ENCODE measurements around the gene PACS1.

Gene PACS1

DNA sequence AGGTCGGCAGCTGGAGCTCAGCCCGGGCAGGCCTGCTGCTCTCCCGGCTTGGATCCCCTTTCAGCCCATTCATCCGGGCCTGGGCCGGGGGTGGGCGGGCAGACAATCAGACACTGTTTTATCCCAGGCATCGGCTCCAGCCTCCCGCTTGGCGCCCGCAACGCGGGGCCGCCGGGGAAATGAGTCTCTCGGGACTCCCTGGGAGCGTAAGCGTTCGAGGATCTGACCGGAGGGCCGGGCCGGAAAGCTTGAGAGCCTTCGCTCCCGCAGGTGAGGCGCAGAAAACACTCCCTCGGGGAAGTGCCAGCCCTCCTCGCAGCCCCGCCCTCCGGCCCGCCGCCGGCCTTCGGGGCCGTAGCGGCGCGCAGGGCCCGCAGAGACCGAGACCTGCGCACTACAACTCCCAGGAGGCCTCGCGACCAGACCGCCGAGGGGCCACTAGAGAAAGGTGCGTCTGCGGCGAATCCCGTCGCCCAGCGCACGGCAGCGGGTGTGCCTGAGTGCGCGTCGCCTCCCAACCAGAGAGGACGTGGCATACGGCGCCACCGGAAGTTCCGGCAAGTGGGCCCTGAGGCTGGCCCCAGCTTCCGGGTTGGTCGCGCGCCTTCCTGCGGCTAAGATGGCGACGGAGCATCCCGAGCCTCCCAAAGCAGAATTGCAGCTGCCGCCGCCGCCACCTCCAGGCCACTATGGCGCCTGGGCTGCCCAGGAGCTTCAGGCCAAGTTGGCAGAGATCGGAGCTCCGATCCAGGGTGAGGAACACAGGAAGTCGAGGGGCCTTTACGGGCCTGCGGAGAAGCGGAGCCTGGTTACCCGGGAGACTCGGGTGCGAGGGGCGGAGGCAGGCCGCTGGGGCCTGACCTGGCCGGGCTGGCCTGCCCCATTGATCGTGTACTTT is 18.1 kb upstream of the PACS1 start, which contains the start of gene SF3B2:
Gene SF3B2, plus strand, starts transcription at position 599 of the 898 bp plus-strand sequence. Its CDS starts 21 bp downstream, at position 620.
- Histone ChIP-seq H3K27me3 (peaks cover 30% of the 10 kb centered on the region), H3K4me1 (ENCODE audit: control insufficient read depth in 1 of 2, insufficient read depth in 1 of 2, low read depth in 1 of 2, low read length in 1 of 2) (peaks cover 19 to 23% of the 10 kb centered on the region in 2 experiments), H3K9me3 (no peaks in the 10 kb centered on the region), H3K36me3 (peaks cover 31% of the 10 kb centered on the region), H3K27ac (peak within 1 kb of the TSS; percentile 84), H3K4me3 (ENCODE audit: low read depth in 1 of 2, low read length in 1 of 2) (peak within 1 kb of the TSS; percentile 70 to 91)
- TF ChIP-seq, protein P1, sequence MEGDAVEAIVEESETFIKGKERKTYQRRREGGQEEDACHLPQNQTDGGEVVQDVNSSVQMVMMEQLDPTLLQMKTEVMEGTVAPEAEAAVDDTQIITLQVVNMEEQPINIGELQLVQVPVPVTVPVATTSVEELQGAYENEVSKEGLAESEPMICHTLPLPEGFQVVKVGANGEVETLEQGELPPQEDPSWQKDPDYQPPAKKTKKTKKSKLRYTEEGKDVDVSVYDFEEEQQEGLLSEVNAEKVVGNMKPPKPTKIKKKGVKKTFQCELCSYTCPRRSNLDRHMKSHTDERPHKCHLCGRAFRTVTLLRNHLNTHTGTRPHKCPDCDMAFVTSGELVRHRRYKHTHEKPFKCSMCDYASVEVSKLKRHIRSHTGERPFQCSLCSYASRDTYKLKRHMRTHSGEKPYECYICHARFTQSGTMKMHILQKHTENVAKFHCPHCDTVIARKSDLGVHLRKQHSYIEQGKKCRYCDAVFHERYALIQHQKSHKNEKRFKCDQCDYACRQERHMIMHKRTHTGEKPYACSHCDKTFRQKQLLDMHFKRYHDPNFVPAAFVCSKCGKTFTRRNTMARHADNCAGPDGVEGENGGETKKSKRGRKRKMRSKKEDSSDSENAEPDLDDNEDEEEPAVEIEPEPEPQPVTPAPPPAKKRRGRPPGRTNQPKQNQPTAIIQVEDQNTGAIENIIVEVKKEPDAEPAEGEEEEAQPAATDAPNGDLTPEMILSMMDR (IDR thresholded peaks at IDR 0.05) = peak; percentile 49

DNA sequence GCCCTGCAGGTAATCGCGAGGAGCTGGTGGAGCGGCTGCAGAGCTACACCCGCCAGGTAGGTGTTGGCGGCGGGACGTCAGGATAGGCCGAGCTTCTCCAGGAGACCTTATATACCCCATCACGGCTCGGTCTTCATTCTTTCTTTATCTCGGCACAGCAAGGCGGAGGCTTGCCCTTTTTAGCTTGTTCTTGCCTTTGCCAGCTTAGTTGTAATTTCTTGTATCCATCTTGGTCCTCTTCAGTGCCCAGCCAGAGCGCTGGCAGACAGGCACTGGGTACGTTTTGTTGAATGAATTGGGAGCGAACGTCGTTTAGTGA is 17.4 kb upstream of the PACS1 start:
- peak overlapping the region; percentile 70 to 91 for H3K4me3 ChIP-seq (ENCODE audit: low read depth in 1 of 2, low read length in 1 of 2)
- TF ChIP-seq, protein P1 (IDR thresholded peaks at IDR 0.05) = no peak

DNA sequence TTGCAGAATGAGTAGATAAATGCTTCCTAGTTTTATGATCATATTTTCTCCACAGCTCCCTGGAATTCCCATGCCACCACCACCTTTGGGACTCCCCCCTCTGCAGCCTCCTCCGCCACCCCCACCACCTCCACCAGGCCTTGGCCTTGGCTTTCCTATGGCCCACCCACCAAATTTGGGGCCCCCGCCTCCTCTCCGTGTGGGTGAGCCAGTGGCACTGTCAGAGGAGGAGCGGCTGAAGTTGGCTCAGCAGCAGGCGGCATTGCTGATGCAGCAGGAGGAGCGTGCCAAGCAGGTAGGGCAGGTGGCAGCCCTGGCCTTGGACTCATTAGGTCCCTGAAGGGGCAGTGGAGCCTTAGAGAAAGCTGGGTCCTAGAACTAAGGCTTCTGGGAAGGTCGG is 15.1 kb upstream of the PACS1 start:
- peaks cover 61% of the 10 kb centered on the region for H3K36me3 ChIP-seq
- TF ChIP-seq, protein P1 (IDR thresholded peaks at IDR 0.05) = no peak

More for the DNA sequence above, 17.4 kb upstream of the PACS1 start:
- Histone ChIP-seq H3K27ac (peak overlapping the region; percentile 84), H3K9me3 (no peaks in the 10 kb centered on the region), H3K36me3 (peaks cover 37% of the 10 kb centered on the region), H3K4me1 (ENCODE audit: control insufficient read depth in 1 of 2, insufficient read depth in 1 of 2, low read depth in 1 of 2, low read length in 1 of 2) (peaks cover 19 to 23% of the 10 kb centered on the region in 2 experiments), H3K27me3 (peaks cover 24% of the 10 kb centered on the region)

DNA sequence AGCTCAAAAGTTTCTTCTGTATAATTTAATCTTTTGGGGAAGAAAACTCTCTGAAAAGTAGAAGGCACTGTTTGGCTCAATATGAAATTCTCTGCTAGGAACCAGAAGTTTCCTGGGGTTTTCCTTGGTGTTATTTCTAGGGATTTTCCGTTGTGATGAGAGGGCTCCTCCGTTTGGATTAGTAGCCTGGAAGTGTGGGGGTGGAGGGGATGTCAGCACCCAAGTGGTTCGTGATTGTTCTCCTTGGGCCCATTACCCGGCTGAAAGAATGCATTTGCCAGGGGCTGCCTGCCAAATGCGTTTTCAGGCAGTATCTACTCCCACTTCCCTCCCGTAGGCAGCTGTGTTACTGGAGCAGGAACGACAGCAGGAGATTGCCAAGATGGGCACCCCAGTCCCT is 13.6 kb upstream of the PACS1 start:
- H3K4me1 ChIP-seq (ENCODE audit: control insufficient read depth in 1 of 2, insufficient read depth in 1 of 2, low read depth in 1 of 2, low read length in 1 of 2) = peaks cover 13 to 14% of the 10 kb centered on the region in 2 experiments
- no peaks in the 10 kb centered on the region for H3K9me3 ChIP-seq
- H3K4me3 ChIP-seq (ENCODE audit: low read depth in 1 of 2, low read length in 1 of 2) = no peak overlapping the region
- H3K27me3 ChIP-seq = no peaks in the 10 kb centered on the region
- no peak overlapping the region for H3K27ac ChIP-seq
- TF ChIP-seq, protein P1 (IDR thresholded peaks at IDR 0.05) = no peak
- peaks cover 76% of the 10 kb centered on the region for H3K36me3 ChIP-seq

More for the DNA sequence above, 15.1 kb upstream of the PACS1 start:
- Histone ChIP-seq H3K4me1 (ENCODE audit: control insufficient read depth in 1 of 2, insufficient read depth in 1 of 2, low read depth in 1 of 2, low read length in 1 of 2) (peaks cover 19 to 23% of the 10 kb centered on the region in 2 experiments), H3K27me3 (peaks cover under 1% of the 10 kb centered on the region), H3K27ac (no peak overlapping the region), H3K4me3 (ENCODE audit: low read depth in 1 of 2, low read length in 1 of 2) (no peak overlapping the region), H3K9me3 (no peaks in the 10 kb centered on the region)

DNA sequence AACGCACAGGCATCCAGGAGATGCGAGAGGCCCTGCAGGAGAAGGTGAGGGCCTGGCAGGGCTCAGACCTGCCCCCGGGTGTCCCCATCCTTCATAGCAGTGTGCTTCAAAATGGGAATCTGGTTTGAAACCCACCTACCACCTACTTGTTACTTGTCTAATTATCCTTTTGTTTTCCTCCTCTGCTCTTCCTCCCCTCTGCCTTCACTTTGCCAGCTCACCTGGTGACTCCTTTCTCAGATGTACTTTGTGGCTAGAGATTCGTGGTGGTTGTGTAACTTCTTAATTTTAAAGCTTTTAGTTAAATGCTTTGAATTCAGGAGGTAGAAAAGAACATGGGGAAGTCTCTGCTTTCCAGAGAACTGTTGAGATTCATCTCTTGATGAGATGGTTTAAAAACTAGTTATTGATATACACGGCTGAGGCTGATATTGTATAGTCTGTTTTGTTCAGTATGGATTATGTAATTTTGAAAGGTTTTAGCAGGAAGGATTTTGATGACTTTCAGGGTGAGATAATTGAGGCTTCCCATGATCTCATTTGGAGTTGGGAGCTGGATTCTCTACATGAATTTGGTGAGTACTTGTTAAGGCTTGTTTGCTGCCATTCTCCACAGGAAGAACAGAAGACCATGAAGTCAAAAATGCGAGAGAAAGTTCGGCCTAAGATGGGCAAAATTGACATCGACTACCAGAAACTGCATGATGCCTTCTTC is 9.9 kb upstream of the PACS1 start:
- H3K27me3 ChIP-seq = no peaks in the 10 kb centered on the region
- no peaks in the 10 kb centered on the region for H3K4me1 ChIP-seq (ENCODE audit: control insufficient read depth in 1 of 2, insufficient read depth in 1 of 2, low read depth in 1 of 2, low read length in 1 of 2)
- TF ChIP-seq, protein P1 (IDR thresholded peaks at IDR 0.05) = no peak
- peaks cover 97% of the 10 kb centered on the region for H3K36me3 ChIP-seq
- H3K9me3 ChIP-seq = no peaks in the 10 kb centered on the region
- H3K4me3 ChIP-seq (ENCODE audit: low read depth in 1 of 2, low read length in 1 of 2) = no peak overlapping the region
- no peak overlapping the region for H3K27ac ChIP-seq

All from neutrophil (primary cell).